GM21360 (cell line): Measurements from ENCODE around the gene UPF2.

ENCODE experiments used
- ATAC-seq: cut with Tn5 transposase; IDR thresholded peaks from one replicate; pipeline ENCODE4 v1.9.1; 2021; ENCODE audit warnings: mild to moderate bottlenecking, moderate library complexity; ENCODE audit not compliant: unreplicated experiment

The UPF2 gene

DNA sequence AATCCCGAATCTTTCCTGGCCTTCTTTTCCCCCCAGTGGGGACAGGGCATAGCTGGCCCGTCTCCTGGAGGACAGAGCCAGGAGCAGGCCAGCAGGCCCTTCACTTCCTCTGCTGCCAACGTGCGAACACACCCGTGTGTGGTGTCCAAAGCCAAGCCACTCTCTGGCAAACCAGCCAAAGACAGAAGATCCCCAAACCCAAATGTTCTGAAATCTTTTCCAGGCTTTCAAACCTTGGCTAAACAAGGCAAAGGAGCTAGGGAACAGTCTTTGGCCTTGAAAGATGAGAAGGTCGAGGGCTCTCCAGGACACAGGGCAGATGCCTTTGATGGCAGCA, 156.5 kb downstream of the UPF2 start:
- no peak for ATAC-seq

DNA sequence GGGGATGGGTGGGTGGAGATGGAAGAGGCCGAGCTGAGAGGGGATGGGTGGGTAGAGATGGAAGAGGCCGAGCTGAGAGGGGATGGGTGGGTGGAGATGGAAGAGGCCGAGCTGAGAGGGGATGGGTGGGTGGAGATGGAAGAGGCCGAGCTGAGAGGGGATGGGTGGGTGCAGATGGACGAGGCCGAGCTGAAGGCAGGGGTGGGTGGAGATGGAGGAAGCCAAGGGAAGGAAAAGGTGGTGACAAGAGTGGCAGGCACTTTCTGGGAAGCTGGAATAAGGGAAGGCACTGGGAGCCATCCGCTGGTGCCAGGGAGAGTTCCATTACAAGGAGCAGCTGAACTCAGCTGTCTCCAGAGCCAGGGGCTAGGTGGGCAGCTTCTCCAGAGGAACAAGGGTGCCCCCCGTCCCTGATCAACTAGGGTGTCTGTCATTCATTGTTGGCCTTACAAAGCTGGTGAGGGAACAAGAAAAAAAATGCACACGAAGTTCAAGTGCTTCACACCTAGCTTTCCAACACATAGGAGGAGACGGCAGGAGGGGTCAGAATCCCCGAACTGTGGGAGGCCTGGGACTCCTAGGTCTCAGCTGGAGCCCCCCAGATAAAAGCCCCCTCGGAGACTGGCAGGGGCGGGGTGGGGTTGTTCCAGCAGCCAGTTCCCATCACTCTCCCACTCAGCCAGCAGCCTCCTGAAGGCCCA, 157.0 kb downstream of the UPF2 start:
- no peak for ATAC-seq

DNA sequence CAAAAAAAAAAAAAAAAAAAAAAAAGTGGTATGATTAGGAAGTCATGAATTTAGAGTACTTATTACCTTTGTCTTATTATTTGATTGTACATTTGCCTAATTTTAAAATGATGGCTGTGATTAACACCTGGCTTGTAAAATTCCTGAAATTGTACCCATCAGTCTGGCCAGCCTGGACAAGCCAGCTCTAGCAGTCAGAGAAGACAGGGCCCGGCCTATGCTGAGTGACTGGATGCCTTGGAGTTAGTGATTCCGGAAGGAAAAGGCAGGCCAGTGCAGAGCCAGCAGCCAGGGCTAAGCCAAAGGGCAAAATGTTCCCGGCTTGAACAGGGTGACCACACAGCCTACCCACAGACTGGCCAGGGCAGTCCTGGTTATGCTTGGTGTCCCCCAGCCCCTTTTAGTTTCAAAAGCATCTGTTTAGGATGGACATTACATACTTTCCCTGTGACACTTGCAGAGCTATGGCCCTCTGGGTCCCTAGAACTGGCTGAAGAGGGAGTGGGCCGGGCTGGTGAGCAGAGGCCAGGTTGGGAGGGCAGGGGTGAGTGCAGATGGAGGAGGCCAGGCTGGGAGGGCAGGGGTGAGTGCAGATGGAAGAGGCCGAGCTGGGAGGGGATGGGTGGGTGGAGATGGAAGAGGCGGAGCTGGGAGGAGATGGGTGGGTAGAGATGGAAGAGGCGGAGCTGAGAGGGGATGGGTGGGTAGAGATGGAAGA, 157.7 kb downstream of the UPF2 start:
- no peak for ATAC-seq

DNA sequence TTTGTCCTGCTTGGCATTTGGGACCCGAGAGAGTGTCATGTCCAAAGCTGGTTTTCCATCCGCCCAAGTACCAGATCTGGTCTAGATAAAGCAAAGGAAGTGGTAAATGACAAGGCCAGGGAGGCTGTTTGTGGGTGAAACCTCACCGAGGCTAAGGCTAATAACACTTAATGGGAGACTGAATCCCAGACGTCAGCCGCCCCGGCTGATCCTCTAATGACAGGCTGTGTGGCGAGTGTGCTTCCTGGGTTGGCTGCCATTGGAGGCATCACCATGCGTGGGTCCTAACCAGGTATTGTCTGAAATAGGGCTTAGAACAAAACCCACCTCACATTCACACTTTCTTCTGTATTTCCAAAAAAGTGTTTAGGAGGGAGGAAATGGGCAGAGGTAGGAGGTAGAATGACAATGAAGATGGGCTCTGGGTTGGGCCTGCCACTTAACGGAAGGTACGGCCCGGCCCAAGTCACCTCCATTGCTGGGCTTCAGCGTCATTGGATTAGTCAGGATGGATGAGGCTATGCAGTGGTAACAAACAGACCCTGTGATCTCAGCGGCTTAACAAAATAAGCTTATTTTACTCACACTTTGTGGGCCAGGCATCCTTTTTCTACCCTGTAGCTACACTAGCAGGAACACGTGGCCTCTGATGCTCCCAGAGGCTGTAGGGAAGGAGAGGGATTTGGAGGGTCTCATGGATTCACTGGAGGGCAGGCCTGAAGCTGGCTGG, 159.8 kb downstream of the UPF2 start:
- ATAC-seq, result no peak

DNA sequence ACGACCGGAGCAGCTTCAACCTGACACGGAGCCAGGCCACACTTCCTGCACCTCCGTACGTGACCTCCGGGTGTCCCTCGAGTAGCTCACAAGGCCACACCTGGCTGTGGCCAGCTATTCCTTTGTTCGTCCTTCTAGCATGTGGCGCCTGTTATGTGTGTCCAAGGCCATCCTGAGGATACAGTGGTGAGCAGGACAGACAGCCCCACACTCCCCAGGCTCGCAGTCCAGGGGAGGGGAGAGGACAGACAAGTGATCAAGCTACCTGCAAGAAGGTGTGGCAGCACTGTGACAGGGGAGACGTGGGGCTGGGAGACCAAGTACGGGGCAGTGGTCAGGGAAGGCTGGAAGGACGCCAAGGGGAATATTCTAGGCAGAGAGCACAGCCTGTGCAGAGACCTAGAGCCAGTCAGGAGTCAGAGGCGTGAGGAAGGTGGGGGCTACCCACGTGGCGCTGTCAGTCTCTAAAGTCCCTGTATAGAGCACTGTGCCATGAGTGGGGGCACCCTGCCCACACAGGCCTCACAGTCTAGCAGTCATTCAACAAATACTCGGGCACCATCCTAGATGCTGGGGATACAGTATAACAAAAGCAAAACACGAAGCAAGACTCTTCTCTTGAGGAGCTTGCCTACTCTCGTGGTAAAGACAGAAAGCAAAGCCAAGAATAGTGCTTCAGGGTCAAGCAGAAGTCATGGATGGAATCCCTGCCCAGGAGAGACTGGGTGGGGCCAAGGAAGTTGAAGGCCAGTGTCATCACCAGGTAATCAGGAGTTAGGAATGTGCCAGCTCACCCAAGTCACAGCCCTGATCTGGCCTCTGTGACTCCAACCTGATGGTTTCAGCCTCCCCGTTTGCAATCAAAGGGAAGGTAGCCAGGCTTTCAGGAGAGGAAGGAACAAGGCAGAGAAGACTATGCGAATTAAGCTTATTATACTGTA, 160.9 kb downstream of the UPF2 start:
- ATAC-seq, result no peak

DNA sequence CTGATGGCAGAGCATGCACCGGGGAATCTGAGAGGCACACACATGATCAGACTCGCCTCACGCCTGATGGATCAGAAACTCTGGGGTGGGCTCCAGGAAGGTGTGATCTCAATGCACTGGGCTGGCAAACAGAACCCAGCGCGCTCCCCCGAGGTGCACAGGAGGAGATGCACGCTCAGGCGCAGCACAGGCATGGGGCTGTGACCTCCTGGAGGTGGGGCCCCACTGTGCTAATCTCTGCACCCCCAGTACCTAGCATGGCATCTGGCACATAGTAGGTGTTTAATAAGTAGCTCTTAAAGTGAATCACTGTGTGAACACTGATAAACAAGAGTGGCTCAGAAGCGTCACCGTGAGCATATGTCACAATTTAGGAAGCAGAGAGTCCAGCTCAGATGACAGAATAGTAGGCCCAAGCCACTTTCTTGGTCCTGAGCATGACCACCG, 161.6 kb downstream of the UPF2 start:
- no peak for ATAC-seq

DNA sequence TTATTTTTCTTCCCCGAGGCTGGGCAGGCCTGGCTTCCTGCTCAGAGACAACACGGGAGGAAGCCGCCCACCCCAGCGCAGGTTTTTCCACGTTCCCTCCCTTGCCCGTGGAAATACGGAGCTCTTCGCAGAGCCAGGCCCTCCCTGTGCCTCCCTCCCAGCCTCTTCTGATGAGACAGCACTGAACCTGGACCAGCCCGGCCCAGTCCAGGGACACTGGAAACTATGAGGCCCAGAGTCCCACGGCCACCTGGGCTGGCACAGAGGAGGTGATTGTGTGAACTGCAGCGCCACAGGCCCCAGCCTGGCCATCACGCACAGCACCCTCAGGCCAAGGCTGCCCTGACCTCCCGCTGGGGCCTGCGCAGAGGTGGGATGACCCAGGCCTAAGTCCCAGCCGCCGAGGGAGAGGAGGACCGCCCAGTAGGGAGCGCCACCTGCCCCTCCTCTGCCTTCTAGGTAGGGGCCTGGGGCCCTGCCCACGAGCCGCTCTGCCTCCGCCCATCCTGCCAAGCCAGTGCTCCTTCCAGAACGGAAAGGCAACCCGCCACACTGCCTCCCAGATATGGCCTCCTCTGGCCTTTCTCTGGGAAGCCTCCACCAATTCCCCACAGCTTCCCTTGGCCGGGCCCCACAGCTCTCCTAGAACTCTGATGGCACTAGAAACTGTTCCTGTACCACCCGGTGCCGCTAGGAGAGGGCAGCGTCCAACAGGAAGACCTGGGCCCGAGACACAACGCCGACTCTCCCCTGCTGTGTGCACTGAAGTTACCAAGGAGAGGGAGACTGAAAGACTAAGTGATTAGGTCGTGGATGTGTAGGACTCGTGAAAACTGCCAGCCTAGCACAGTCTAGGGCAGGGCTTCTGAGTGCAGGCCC, 162.2 kb downstream of the UPF2 start:
- no peak for ATAC-seq

DNA sequence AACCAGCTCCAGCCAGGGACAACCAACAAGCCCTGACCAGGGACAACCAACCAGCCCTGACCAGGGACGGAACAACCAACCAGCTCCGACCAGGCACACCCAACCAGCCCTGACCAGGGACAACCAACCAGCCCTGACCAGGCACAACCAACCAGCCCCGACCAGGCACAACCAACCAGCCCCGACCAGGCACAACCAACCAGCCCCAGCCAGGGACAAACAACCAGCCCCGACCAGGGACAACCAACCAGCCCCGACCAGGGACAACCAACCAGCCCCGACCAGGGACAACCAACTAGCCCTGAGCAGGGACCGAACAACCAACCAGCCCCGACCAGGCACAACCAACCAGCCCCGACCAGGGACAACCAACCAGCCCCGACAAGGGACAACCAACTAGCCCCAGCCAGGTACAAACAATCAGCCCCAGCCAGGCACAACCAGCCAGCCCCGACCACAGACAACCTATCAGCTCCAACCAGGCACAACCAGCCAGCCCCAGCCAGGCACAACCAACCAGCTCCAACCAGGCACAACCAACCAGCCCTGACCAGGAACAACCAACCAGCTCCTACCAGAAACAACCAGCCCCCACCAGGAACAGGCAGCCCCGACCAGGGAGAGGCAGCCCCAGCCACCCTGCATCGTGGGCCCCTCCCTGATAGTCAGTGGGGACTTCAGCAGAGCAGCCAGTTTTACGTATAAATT, 163.1 kb downstream of the UPF2 start:
- no peak for ATAC-seq

DNA sequence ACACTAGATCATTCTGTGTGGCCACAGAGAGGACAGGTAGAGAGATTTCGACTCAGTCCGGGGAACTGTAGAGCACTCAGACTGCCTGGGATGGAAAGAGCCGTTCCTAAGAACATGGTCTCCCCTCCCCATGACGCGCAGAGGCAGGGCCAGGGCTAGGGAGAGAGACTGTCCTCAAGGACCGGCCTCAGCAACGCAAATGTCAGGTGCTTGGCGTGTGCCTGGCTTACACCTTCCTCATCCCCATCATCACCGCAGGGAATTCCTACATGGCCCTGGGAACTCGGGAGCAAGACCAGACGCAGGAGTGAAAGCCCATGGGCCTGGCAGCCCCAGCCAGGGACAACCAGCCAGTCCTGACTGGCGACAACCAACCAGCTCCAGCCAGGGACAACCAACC, 163.8 kb downstream of the UPF2 start:
- ATAC-seq, result no peak

DNA sequence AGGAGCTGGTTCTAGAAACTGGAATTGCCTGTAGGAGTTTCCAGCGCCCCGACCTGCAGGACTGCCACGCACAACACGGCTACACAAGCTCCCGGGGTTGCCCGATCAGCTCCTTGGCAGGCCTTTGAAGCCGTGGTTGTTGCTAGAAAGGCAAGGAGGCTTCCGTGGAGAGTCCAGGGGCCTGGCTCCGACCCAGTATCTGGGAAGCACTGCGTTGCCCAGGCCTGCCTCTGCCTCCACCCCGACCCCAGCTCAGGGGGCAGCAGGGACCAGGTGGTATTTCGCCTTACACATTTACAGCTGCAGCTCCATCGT, 165.1 kb downstream of the UPF2 start:
- ATAC-seq, result no peak

DNA sequence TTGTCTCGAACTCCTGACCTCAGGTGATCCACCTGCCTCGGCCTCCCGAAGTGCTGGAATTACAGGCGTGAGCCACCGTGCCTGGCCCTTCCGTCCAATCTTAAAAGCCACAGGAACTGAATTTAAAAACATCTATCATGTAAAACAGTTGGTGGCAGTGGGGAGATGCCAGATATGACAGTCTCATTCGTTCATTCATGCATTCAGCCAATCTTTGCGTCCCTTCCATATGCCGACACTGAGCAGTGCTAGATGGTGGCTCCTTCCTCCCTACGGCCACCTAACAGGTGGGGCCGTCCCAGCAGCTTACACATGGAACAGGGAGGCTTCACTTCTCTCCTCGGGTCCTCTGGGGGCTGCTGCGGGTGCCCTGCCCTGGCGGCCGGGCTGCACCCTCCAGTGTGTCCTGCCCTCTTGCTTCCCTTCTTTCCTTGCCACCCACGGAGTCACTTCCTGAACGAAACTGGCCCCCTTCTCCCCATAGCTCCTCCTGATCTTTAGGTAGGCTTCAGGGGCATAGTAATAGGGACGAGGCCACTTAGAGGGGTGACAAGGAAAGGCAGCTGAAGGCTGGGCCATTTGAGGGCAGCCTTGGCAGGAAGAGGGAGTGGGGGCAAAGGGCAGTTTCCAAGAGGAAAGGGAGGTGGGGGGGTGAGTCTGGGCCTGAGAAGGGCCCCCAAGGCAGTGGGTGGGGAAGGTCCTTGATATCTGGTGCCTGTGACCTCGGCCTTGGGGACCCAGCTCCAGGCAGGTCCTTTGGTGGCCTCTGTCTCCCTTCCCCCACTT, 165.6 kb downstream of the UPF2 start:
- no peak for ATAC-seq

DNA sequence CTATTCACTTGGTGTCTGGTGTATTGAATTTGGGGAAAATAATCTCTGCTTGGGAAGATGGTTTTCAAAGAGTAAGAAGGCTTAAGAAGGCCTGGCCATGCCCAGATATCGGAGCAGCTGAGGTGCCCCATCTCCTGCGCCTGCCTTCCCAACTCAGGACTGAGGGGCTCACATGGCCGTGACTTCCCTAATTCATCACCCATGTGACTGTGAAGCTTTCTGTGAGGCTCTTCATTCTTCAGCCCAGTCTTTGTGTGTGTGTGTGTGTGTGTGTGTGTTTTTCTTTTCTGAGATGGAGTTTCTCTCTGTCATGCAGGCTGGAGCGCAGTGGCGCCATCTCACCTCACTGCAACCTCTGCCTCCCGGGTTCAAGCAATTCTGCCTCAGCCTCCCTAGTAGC, 166.3 kb downstream of the UPF2 start:
- no peak for ATAC-seq

DNA sequence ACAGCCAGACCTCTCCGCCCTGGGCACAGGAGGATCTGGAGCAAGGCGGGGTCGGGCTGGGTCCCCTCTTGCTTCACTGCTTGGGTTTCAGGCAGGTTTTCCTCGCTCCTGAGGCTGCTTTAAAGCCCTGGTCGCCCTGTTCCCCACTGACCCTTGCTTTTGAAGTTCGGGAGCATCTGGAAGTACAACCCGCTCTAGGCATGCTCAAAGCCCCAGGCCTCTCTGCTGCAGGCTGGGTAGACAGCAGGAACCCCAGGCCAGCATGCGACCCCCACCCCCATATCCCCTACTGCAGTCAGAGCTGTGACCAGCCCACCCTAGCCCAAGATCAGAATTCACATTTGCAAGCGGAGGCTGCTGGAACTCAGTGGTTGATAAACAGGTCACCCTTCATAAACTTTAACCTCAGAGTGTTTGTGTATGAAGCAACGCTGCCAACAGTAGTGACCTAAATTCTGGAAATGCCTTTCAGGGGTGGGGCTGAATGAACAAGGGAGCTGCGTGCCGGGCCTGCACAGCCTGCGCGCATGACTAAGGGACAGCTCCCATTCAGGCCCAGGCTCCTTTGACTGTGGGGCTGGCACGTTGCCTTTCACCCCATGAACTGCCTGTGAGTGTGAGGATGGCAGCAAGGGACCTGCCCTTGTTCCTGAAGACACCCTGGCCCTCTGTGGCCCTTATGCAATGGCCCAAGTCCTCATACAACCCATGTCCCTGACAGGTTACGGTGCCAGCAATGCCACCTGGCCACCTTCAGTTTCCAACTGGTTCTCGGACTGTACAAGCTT, 166.9 kb downstream of the UPF2 start:
- no peak for ATAC-seq

DNA sequence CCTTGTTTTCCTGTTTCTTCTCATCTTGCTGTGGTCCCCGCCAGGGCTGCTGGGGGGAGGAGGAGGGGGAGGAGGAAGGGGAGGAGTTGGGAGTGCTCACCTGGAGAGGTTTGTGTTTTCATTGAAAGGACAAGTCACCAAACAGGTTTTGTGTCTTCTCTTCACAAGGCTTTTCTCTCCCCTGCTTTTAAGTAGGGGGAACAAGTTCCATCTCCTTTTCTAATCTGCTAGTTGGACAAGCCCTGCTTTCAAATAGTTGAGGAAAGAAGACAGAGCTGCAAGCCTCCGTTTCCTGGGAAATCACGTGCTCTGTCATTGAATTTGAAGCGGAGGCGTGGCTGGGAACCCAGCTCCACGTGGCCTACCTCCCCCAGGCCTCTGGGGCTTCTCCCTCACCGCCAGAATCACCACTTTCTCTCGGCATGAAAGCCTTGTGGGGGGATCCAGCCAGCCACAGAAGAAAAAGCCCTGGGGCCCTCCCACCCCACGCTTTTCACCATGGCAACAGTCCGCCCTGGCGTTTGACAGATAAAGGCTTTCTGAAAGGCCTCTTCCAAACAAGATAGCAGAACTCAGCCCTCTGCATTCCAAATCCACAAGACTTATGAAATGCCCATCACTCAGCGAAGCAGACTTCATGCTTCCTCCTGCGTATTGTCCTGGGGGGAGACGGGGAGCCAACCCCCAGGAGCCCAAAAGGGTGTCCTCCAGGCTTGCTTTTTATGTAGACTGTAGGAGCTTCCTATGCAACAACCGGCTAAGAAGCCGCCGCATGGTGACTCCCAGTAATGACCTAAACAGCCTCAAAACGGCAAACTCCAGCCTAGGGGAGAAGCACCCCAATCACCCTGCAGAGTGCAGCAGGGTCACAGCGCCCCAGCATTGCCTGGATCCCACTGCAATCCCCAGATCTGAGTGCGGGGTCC, 167.8 kb downstream of the UPF2 start:
- no peak for ATAC-seq

DNA sequence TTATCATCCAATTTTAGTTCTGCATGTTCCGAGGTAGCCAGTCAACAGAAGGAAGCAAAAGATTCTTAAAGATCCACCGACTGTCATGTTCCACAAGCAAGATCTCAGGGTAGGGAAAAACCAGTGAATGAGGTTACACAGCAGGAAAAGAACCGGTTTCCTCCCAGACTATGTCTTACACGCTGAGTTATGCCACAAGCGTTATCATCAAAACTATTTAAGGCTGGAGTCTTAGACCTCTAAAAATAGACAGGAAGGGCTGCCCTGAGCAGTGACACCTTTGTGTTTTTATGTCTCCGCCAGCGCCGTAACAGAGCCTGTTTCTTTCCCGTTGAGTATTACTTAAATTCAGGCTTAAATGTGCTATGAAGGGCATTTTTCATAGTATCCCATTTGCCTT, 171.1 kb downstream of the UPF2 start:
- ATAC-seq, result no peak

DNA sequence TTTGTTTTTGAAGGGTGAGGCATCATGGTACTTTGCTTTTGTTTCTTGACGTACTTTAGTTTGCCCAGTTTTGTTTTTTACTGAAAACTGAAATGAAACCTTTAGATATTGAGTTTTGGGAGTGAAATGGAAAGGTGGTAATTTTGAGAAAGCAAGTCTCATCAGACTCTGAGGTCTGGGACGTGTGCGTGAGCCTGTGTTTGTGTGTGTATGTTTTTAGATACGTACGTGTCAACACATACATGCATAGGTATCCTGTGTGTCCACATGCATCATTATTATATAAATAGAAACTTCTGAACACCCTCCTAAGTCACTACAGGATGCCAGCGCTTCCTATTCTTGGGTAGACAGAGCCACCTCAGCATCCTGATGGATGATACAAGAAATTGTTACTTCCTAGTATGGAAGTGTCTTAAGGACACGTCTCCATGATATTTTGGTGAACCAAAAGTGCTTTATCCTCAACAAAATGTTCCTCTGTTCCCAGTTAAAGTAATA, 171.7 kb downstream of the UPF2 start:
- no peak for ATAC-seq

DNA sequence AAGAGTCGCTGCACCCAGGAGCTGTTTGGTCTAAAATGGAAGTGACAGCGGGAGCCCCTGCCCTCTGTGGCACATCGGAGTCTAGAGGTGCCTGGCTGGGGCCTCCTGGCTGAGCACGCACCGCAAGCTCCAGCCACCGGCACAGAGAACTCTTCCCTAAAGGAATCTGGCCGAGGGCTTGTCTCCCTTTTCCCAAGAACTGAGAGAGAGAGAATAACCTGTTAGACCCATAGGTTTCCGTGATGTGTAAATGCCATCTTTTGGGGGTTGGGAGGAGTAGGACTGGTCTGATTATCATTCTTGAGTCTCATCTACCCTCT, 172.2 kb downstream of the UPF2 start:
- no peak for ATAC-seq
